ENCODE measurements around the gene RPS2.
"Not testable (repeated sequence)": the region's sequence is repeated elsewhere in the genome, so short reads cannot be mapped to it uniquely, and the experiment has no call there.

RPS2 gene

GRCh38 chr16:1962161-1963153, 2.2 kb downstream of the RPS2 start:
- not testable (repeated sequence) for DNase-seq

GRCh38 chr16:1961651-1962067, 3.0 kb downstream of the RPS2 start:
- no peak for DNase-seq

GRCh38 chr16:1960665-1961630, 3.7 kb downstream of the RPS2 start:
- DNase-seq = peak; percentile 58

GRCh38 chr16:1959269-1960039, 5.2 kb downstream of the RPS2 start, which contains the start of gene NDUFB10:
Gene NDUFB10, plus strand, starts transcription at chr16:1959538. Its CDS starts 87 bp downstream, at chr16:1959625.
- peak; percentile 60 for DNase-seq

GRCh38 chr16:1958715-1959268, 5.8 kb downstream of the RPS2 start:
- no peak for DNase-seq

- not testable (repeated sequence) for DNase-seq
Observed at GRCh38 chr16:1958143-1958491, 6.5 kb downstream of the RPS2 start.

GRCh38 chr16:1957434-1958142, 7.0 kb downstream of the RPS2 start:
- DNase-seq = not testable (repeated sequence)

GRCh38 chr16:1953734-1954133, 10.9 kb downstream of the RPS2 start:
- no peak for DNase-seq

- DNase-seq = no peak
Observed at GRCh38 chr16:1950559-1950958, 14.1 kb downstream of the RPS2 start.

- no peak for DNase-seq
Observed at GRCh38 chr16:1950047-1950446, 14.6 kb downstream of the RPS2 start.

GRCh38 chr16:1949507-1949906, 15.1 kb downstream of the RPS2 start:
- DNase-seq = no peak

GRCh38 chr16:1947369-1947670, 17.3 kb downstream of the RPS2 start:
- DNase-seq = no peak

GRCh38 chr16:1946495-1947368, 17.9 kb downstream of the RPS2 start:
- DNase-seq = no peak

GRCh38 chr16:1945559-1946391, 18.9 kb downstream of the RPS2 start:
- no peak for DNase-seq

- no peak for DNase-seq
Observed at GRCh38 chr16:1944612-1945199, 19.9 kb downstream of the RPS2 start.

GRCh38 chr16:1942810-1943726, 21.6 kb downstream of the RPS2 start, which contains the start of gene MSRB1:
Gene MSRB1, minus strand, starts transcription at chr16:1943199. Its CDS starts 43 bp downstream, at chr16:1943156.
- peak; percentile 96 for DNase-seq

GRCh38 chr16:1942047-1942809, 22.4 kb downstream of the RPS2 start:
- no peak for DNase-seq

Data from SHP77 treated with DMSO at 0.1 percent for 48 hours (cell line).